PC-3 (cell line): ENCODE data around the gene EXD3.

Experiments used
- EZH2 ChIP-seq: fragments of 300-600 bp; sonication (generic); IDR thresholded peaks from one replicate; pipeline ENCODE4 v1.6.1; 2017; ENCODE audit warnings: antibody characterized with exemption, mild to moderate bottlenecking, low read length; ENCODE audit not compliant: unreplicated experiment
- EZH2phosphoT487 ChIP-seq: fragments of 300-600 bp; sonication (generic); IDR thresholded peaks from 2 replicates; pipeline ENCODE4 v1.6.1; 2018; ENCODE audit warnings: mild to moderate bottlenecking, antibody characterized with exemption, low read length, borderline replicate concordance
- TF ChIP-seq, protein P1 (sequence below): fragments of 300-600 bp; sonication (generic); conservative IDR thresholded peaks from 2 replicates; pipeline ENCODE4 v1.5.1; 2017; ENCODE audit warnings: antibody characterized with exemption, low read depth, mild to moderate bottlenecking, low read length

DNA sequence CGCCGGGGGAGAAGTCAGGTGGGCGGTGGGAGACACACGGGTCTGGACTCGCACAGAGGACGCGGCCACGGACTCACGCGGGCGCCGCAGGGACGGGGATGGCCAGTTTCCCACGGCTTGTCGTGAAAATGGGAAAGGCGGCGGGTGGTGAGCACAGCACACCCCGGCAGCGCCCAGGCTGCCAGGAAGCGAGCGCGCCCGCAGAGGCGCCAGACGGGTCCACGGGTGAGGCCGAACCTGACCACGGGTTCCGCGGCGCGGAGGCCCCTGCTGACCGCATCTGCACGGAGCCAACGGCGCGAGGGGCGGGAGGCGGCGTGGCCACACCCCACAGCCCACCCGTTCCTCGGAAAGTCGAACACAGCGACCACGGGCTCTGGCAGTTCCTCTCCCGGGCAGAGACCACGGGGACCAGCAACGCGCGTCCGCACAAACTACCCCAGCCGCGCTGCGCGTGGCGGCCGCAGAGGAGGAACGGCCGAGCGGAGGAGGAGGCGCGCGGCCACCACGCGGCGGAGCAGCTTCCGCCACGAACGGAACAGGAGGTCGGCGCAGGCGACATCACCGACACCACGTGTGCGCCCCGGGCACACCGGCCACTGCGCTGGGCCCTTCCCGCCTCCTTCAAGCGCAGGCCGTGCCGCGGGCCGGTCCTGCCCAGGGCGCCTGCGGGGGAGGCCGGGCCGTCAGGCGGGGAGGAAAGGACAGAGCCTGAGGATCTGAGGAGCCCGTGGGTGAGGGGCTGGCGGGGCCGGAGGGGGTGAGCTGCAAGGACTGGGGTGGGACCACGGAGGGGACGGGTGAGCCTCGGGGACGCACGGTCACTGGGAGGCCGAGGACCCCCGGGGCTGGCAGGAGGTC is 5.6 kb downstream of the EXD3 start:
- TF ChIP-seq, protein P1, sequence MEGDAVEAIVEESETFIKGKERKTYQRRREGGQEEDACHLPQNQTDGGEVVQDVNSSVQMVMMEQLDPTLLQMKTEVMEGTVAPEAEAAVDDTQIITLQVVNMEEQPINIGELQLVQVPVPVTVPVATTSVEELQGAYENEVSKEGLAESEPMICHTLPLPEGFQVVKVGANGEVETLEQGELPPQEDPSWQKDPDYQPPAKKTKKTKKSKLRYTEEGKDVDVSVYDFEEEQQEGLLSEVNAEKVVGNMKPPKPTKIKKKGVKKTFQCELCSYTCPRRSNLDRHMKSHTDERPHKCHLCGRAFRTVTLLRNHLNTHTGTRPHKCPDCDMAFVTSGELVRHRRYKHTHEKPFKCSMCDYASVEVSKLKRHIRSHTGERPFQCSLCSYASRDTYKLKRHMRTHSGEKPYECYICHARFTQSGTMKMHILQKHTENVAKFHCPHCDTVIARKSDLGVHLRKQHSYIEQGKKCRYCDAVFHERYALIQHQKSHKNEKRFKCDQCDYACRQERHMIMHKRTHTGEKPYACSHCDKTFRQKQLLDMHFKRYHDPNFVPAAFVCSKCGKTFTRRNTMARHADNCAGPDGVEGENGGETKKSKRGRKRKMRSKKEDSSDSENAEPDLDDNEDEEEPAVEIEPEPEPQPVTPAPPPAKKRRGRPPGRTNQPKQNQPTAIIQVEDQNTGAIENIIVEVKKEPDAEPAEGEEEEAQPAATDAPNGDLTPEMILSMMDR: no peak
- TF ChIP-seq EZH2 (no peak), EZH2phosphoT487 (no peak)
